Natural killer cell (primary cell): ENCODE data around the gene RAD51AP2. TPM values are rescaled to one million over a fixed set of nuclear protein-coding genes. Genes with fewer than 3 reads are reported as not detected.

Experiments
- ATAC-seq, 3 donors: fragments of 150-1000 bp in 2 of 3; fragments of 200-7000 bp in 1 of 3; cut with Tn5 transposase; 1 replicate in 1 of 3; 2 replicates in 2 of 3; pipeline ENCODE4 v1.10.0; 2021; ENCODE audit warnings: mild to moderate bottlenecking in 2 of 3, moderate library complexity in 2 of 3
- DNase-seq, 2 donors: peaks; one replicate each; pipeline versions ENCODE4 v3.0.0 to v3.0.0-alpha.2; 2013 to 2021; ENCODE audit warnings: mixed read lengths in 1 of 2
- H3K27ac ChIP-seq: one replicate; pipeline ENCODE4 v1.5.1; 2013; ENCODE audit warnings: mild to moderate bottlenecking, low read length
- H3K27me3 ChIP-seq: one replicate; pipeline ENCODE4 v1.6.1; 2013; ENCODE audit warnings: low read length; ENCODE audit not compliant: control insufficient read depth, insufficient read depth
- H3K36me3 ChIP-seq: one replicate; pipeline ENCODE4 v1.6.1; 2013; ENCODE audit warnings: low read length; ENCODE audit not compliant: control insufficient read depth, insufficient read depth
- H3K4me1 ChIP-seq: one replicate; pipeline ENCODE4 v1.6.1; 2013; ENCODE audit warnings: low read length; ENCODE audit not compliant: control insufficient read depth, insufficient read depth
- H3K4me3 ChIP-seq: one replicate; pipeline ENCODE4 v1.5.1; 2013; ENCODE audit warnings: low read length
- H3K9me3 ChIP-seq: one replicate; pipeline ENCODE4 v1.6.1; 2013; ENCODE audit warnings: low read length; ENCODE audit not compliant: control insufficient read depth, insufficient read depth
- H3K27ac Mint-ChIP-seq, 2 donors: one replicate each; pipeline ENCODE4 v1.8.0; 2022; ENCODE audit warnings: mild to moderate bottlenecking in 2 of 2, mixed read lengths in 2 of 2, moderate library complexity in 1 of 2
- H3K27me3 Mint-ChIP-seq, 2 donors: one replicate each; pipeline ENCODE4 v1.8.0; 2022; ENCODE audit warnings: low read depth in 2 of 2, mixed read lengths in 2 of 2
- H3K36me3 Mint-ChIP-seq: one replicate; pipeline ENCODE4 v1.8.0; 2022; ENCODE audit warnings: mixed read lengths
- H3K4me1 Mint-ChIP-seq, 2 donors: one replicate each; pipeline ENCODE4 v1.8.0; 2022; ENCODE audit warnings: mixed read lengths in 2 of 2
- H3K4me3 Mint-ChIP-seq: one replicate; pipeline ENCODE4 v1.8.0; 2022; ENCODE audit warnings: mild to moderate bottlenecking, moderate library complexity, mixed read lengths
- H3K9me3 Mint-ChIP-seq, 2 donors: one replicate each; pipeline ENCODE4 v1.8.0; 2022; ENCODE audit warnings: mixed read lengths in 2 of 2
- CTCF ChIP-seq: fragments of 200-600 bp; IDR thresholded peaks from one replicate; pipeline ENCODE4 v1.8.0; 2022; ENCODE audit warnings: antibody characterized with exemption
- WGBS: methylation state at CpG from one replicate; pipeline ENCODE4 v1.1.7; 2013; ENCODE audit warnings: missing lambda C conversion rate; ENCODE audit not compliant: insufficient coverage; 5-methylcytosine and 5-hydroxymethylcytosine counted together
- intact Hi-C: fragments of 100-400 bp; cut with micrococcal nuclease; formaldehyde crosslinking; loops from one replicate; pipeline ENCODE4 v1.14.2; 2022
- total RNA-seq, 4 donors: library from RNA; stranded (reverse); fragments of 120-200 nt in 1 of 4; gene quantifications; one replicate each; pipeline versions ENCODE4 v1.2.3 to v1.2.4, GENCODE V29; 2013 to 2022

Gene RAD51AP2
- total RNA-seq, 3 donors from 2014 or later (not counting 1 experiment from before 2014, with no cell fraction given) = not detected

GRCh38 chr2:17470855-17471641, 47.2 kb downstream of the RAD51AP2 start:
- no peak overlapping the region for H3K4me3 Mint-ChIP-seq
- Histone ChIP-seq H3K27me3 (no peaks in the 10 kb centered on the region), H3K4me3 (no peak overlapping the region), H3K4me1 (no peaks in the 10 kb centered on the region), H3K9me3 (peaks cover 2% of the 10 kb centered on the region), H3K36me3 (no peaks in the 10 kb centered on the region), H3K27ac (no peak overlapping the region)
- no peak for DNase-seq
- intact Hi-C loops = no loop called here
- H3K4me1 Mint-ChIP-seq = no peaks in the 10 kb centered on the region
- TF ChIP-seq CTCF = no peak
- 76% methylated on average over 4 of the region's 6 CpGs for WGBS
- peaks cover 21% of the 10 kb centered on the region for H3K36me3 Mint-ChIP-seq
- H3K27ac Mint-ChIP-seq = no peak overlapping the region
- no peaks in the 10 kb centered on the region for H3K27me3 Mint-ChIP-seq
- peaks cover 15 to 22% of the 10 kb centered on the region in 2 donors for H3K9me3 Mint-ChIP-seq
- ATAC-seq = no peak

GRCh38 chr2:17461087-17461475, 57.2 kb downstream of the RAD51AP2 start:
- no peaks in the 10 kb centered on the region for H3K27me3 Mint-ChIP-seq
- Histone ChIP-seq H3K9me3 (no peaks in the 10 kb centered on the region), H3K36me3 (no peaks in the 10 kb centered on the region), H3K4me1 (no peaks in the 10 kb centered on the region), H3K4me3 (no peak overlapping the region), H3K27ac (no peak overlapping the region), H3K27me3 (no peaks in the 10 kb centered on the region)
- intact Hi-C loops = no loop called here
- 100% methylated on average over 1 of the region's 1 CpG for WGBS
- H3K36me3 Mint-ChIP-seq = no peaks in the 10 kb centered on the region
- H3K9me3 Mint-ChIP-seq = peaks cover 10 to 15% of the 10 kb centered on the region in 2 donors
- no peaks in the 10 kb centered on the region for H3K4me1 Mint-ChIP-seq
- no peak overlapping the region for H3K27ac Mint-ChIP-seq
- DNase-seq (no peak), ATAC-seq (no peak)
- TF ChIP-seq CTCF = no peak
- H3K4me3 Mint-ChIP-seq = no peak overlapping the region

Other genes with a start within 250 kb of the RAD51AP2 start
- gene VSNL1, start 22.3 kb upstream of the RAD51AP2 start, total RNA-seq = not detected
- gene SMC6, start 235.4 kb upstream of the RAD51AP2 start, total RNA-seq = 10 to 100 TPM; 14.0 to 22.3 (median 20.6) TPM
- gene GEN1, start 235.7 kb upstream of the RAD51AP2 start, total RNA-seq = 10 to 100 TPM; 11.1 to 19.0 (median 17.3) TPM